Measurements from ENCODE around the gene NSUN5.
"Not testable (repeated sequence)": the region's sequence is repeated elsewhere in the genome, so short reads cannot be mapped to it uniquely, and the experiment has no call there.

NSUN5 gene

GRCh38 chr7:73308074-73308664 lies 457 bp downstream of the NSUN5 start:
- Histone ChIP-seq H3K27ac (no peak overlapping the region; the same call in 1 of the 2 replicates), H3K9me3 (ENCODE audit: severe bottlenecking) (no peaks in the 10 kb centered on the region), H3K4me3 (ENCODE audit: low read depth, low read length) (peak overlapping the region; percentile 82), H3K27me3 (ENCODE audit: insufficient read depth, low read depth, severe bottlenecking) (no peaks in the 10 kb centered on the region), H3K36me3 (peaks cover 16% of the 10 kb centered on the region)
- DNase-seq = no peak
- TF ChIP-seq CTCF (IDR thresholded peaks at IDR 0.05; ENCODE audit: low read depth, low read length) = no peak

GRCh38 chr7:73307436-73307835 lies 1.2 kb downstream of the NSUN5 start:
- TF ChIP-seq CTCF (IDR thresholded peaks at IDR 0.05; ENCODE audit: low read depth, low read length) = no peak
- peaks cover 16% of the 10 kb centered on the region for H3K36me3 ChIP-seq
- no peaks in the 10 kb centered on the region for H3K27me3 ChIP-seq (ENCODE audit: insufficient read depth, low read depth, severe bottlenecking)
- no peak overlapping the region for H3K27ac ChIP-seq
- DNase-seq = no peak
- H3K4me3 ChIP-seq (ENCODE audit: low read depth, low read length) = no peak overlapping the region
- no peaks in the 10 kb centered on the region for H3K9me3 ChIP-seq (ENCODE audit: severe bottlenecking)

- H3K27me3 ChIP-seq (ENCODE audit: insufficient read depth, low read depth, severe bottlenecking); H3K4me3 ChIP-seq (ENCODE audit: low read depth, low read length); H3K9me3 ChIP-seq (ENCODE audit: severe bottlenecking); DNase-seq; H3K27ac ChIP-seq: not testable (repeated sequence)
- H3K36me3 ChIP-seq = peaks cover 16% of the 10 kb centered on the region
Observed at GRCh38 chr7:73304612-73305387, 3.8 kb downstream of the NSUN5 start.

GRCh38 chr7:73304071-73304470 lies 4.6 kb downstream of the NSUN5 start:
- no peaks in the 10 kb centered on the region for H3K9me3 ChIP-seq (ENCODE audit: severe bottlenecking)
- peaks cover 16% of the 10 kb centered on the region for H3K36me3 ChIP-seq
- no peaks in the 10 kb centered on the region for H3K27me3 ChIP-seq (ENCODE audit: insufficient read depth, low read depth, severe bottlenecking)
- no peak overlapping the region for H3K4me3 ChIP-seq (ENCODE audit: low read depth, low read length)
- DNase-seq = no peak
- H3K27ac ChIP-seq = no peak overlapping the region
- no peak for TF ChIP-seq CTCF (IDR thresholded peaks at IDR 0.05; ENCODE audit: low read depth, low read length)

- Histone ChIP-seq H3K4me3 (ENCODE audit: low read depth, low read length) (no peak overlapping the region), H3K27me3 (ENCODE audit: insufficient read depth, low read depth, severe bottlenecking) (no peaks in the 10 kb centered on the region), H3K36me3 (peaks cover 16% of the 10 kb centered on the region), H3K9me3 (ENCODE audit: severe bottlenecking) (no peaks in the 10 kb centered on the region), H3K27ac (no peak overlapping the region)
- no peak for DNase-seq
- no peak for TF ChIP-seq CTCF (IDR thresholded peaks at IDR 0.05; ENCODE audit: low read depth, low read length)
Observed at GRCh38 chr7:73303546-73303945, 5.1 kb downstream of the NSUN5 start.

- H3K4me3 ChIP-seq (ENCODE audit: low read depth, low read length); H3K9me3 ChIP-seq (ENCODE audit: severe bottlenecking); H3K27me3 ChIP-seq (ENCODE audit: insufficient read depth, low read depth, severe bottlenecking); H3K27ac ChIP-seq; DNase-seq: not testable (repeated sequence)
- peaks cover 16% of the 10 kb centered on the region for H3K36me3 ChIP-seq
Observed at GRCh38 chr7:73302846-73303245, 5.8 kb downstream of the NSUN5 start.

GRCh38 chr7:73301108-73301507 lies 7.5 kb downstream of the NSUN5 start:
- not testable (repeated sequence) for H3K27ac ChIP-seq

GRCh38 chr7:73299812-73300211 lies 8.8 kb downstream of the NSUN5 start:
- not testable (repeated sequence) for DNase-seq

More at GRCh38 chr7:73301108-73301507, 7.5 kb downstream of the NSUN5 start:
- H3K9me3 ChIP-seq (ENCODE audit: severe bottlenecking); H3K36me3 ChIP-seq; H3K27me3 ChIP-seq (ENCODE audit: insufficient read depth, low read depth, severe bottlenecking); DNase-seq; H3K4me3 ChIP-seq (ENCODE audit: low read depth, low read length): not testable (repeated sequence)

GRCh38 chr7:73297706-73298105 lies 10.9 kb downstream of the NSUN5 start:
- not testable (repeated sequence) for H3K9me3 ChIP-seq (ENCODE audit: severe bottlenecking); H3K27ac ChIP-seq; H3K4me3 ChIP-seq (ENCODE audit: low read depth, low read length); DNase-seq; H3K36me3 ChIP-seq; H3K27me3 ChIP-seq (ENCODE audit: insufficient read depth, low read depth, severe bottlenecking)

More at GRCh38 chr7:73299812-73300211, 8.8 kb downstream of the NSUN5 start:
- H3K27ac ChIP-seq; H3K4me3 ChIP-seq (ENCODE audit: low read depth, low read length); H3K27me3 ChIP-seq (ENCODE audit: insufficient read depth, low read depth, severe bottlenecking); H3K9me3 ChIP-seq (ENCODE audit: severe bottlenecking); H3K36me3 ChIP-seq: not testable (repeated sequence)

GRCh38 chr7:73297235-73297634 lies 11.4 kb downstream of the NSUN5 start:
- H3K36me3 ChIP-seq; H3K4me3 ChIP-seq (ENCODE audit: low read depth, low read length); H3K27me3 ChIP-seq (ENCODE audit: insufficient read depth, low read depth, severe bottlenecking); H3K9me3 ChIP-seq (ENCODE audit: severe bottlenecking); H3K27ac ChIP-seq; DNase-seq: not testable (repeated sequence)

Measured in WERI-Rb-1 (cell line).